Measurements from ENCODE around the gene KRTAP2-3.

- TF ChIP-seq CTCF (conservative IDR thresholded peaks at IDR 0.05; ENCODE audit: low read depth in 2 of 2), result no peak
- TF ChIP-seq STAT1 (IDR thresholded peaks at IDR 0.05; ENCODE audit: unreplicated experiment), result no peak
- TF ChIP-seq EZH2 (IDR thresholded peaks at IDR 0.05; ENCODE audit: low read depth, unreplicated experiment), result no peak
- TF ChIP-seq JUNB (IDR thresholded peaks at IDR 0.05; ENCODE audit: unreplicated experiment), result no peak
- TF ChIP-seq REST (IDR thresholded peaks at IDR 0.05; ENCODE audit: unreplicated experiment), result no peak
- TF ChIP-seq EZH2phosphoT487 (IDR thresholded peaks at IDR 0.05; ENCODE audit: unreplicated experiment), result no peak
- TF ChIP-seq POLR2AphosphoS5 (IDR thresholded peaks at IDR 0.05; ENCODE audit: low read depth), result no peak
- no peak for TF ChIP-seq ZNF331 (CRISPR knock-in tag; IDR thresholded peaks at IDR 0.05; ENCODE audit: low read depth)
- TF ChIP-seq CREB1 (CRISPR knock-in tag; IDR thresholded peaks at IDR 0.05; ENCODE audit: low read depth), result no peak
- no peak for TF ChIP-seq ZNF114 (CRISPR knock-in tag; IDR thresholded peaks at IDR 0.05)
- no peak for TF ChIP-seq NANOG (IDR thresholded peaks at IDR 0.05; ENCODE audit: borderline replicate concordance)
- no peak for TF ChIP-seq ZNF462 (CRISPR knock-in tag; IDR thresholded peaks at IDR 0.05)
- TF ChIP-seq ETS1 (IDR thresholded peaks at IDR 0.05), result no peak
These were observed 16.9 kb upstream of the KRTAP2-3 start for GRCh38 chr17:41076788-41077187.

Data from GM23338 (cell line).